HG02642 (cell line): ENCODE measurements around the gene CBX3.
"Not testable (repeated sequence)": the region's sequence is repeated elsewhere in the genome, so short reads cannot be mapped to it uniquely, and the experiment has no call there.

Experiments
- ATAC-seq: cut with Tn5 transposase; IDR thresholded peaks from one replicate; pipeline ENCODE4 v1.9.1; 2021; ENCODE audit warnings: mild to moderate bottlenecking; ENCODE audit not compliant: unreplicated experiment, poor library complexity

The CBX3 gene

GRCh38 chr7:26186364-26187311 lies 14.9 kb upstream of the CBX3 start:
- ATAC-seq: no peak

DNA sequence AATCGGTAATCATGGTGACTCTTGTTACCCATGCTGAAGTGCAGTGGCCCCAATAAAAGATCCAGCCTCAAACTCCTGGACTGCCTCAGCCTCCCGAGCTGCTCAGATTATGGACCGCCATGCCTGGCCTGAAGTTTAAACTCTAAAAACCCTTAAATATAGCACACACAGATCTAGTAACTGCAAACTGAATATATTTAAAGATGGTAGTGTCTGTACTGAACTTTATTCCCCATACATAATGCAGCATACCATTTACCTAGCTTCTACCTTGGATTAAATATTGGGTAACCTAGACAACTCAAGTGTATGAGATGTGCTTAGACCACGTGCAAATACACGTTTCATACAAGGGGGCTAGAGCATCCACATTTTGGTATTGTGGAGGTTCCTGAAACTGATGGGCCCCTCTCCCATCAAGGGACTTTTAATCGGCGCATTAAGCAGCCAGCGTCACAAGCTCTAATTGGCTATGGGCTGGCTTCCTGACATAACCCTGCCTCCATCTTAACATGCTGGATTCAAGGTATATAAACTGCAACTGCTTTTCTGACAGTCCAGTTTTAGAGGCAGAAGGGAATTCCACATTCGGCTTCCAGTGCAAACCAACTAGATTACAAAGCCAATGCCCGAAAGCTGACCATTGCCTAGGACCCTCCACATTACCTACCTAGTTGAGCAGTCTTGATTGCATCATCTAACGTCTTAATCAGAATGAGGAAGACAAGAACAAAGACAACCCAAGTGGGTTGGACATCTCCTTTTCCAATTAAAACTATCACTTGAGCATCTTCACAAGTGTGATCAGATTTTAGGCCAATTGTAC lies 14.0 kb upstream of the CBX3 start:
- ATAC-seq: no peak

DNA sequence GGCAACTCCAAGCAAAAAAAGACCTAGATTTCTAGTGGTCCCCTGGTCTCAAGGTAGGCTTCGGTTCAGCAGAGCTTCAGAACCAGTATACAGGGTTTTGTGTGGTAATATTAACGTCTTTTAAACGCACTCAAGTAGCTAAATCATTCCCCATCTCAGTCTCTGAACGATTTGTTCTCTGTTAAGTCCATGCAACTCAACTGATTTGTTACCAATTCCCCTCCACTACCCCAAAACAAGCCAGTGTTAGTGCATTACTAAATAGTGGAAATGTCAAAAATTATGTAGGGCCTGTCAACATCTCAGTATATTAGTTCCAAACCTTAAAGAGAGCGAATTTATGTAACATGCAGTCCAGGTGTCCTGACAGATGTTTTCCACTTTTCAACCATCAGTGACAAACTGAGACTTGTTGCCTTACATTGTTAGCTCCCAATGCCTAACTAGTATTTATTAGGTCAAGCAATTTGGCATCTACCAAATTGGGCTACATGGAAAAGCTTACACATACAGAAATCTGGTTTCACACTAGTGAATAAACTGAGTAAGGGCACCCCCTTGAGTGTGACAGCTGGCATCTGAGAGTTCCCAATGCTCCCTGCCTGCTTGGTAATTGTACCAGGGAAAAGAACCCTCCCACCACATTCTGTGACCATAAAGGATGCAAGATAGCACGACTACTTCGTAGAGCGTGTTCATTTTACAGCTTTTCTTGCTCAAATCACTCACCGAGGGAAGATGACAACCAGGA lies 13.2 kb upstream of the CBX3 start:
- ATAC-seq: no peak

GRCh38 chr7:26188957-26189541 lies 12.5 kb upstream of the CBX3 start:
- ATAC-seq: no peak

GRCh38 chr7:26189697-26190096 lies 11.8 kb upstream of the CBX3 start:
- ATAC-seq: no peak

DNA sequence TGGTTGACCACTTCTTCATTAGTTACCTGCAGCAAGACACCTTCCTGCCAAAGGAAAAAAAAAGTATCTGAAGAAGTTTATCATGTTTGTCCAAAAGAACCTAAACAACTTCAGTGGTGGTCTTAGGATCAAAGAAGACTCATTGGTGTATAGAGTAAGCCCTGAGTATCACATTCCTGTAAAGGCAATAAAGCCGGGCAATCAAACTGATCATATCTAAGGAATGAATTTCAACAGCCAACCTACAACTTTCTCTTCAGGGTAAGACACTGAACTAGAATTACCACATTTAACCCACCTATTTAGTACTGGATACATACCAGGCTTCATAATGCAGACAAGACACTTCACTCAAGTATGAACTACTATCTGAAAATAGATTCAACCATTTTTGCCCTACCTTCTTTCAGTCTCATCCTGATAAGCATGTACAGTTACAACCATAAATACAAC lies 11.1 kb upstream of the CBX3 start:
- ATAC-seq: no peak

- no peak for ATAC-seq
Measured at GRCh38 chr7:26191233-26191973, 10.1 kb upstream of the CBX3 start.

- no peak for ATAC-seq
Measured at GRCh38 chr7:26191974-26192479, 9.5 kb upstream of the CBX3 start.

GRCh38 chr7:26192485-26193087 lies 9.0 kb upstream of the CBX3 start:
- ATAC-seq: no peak

DNA sequence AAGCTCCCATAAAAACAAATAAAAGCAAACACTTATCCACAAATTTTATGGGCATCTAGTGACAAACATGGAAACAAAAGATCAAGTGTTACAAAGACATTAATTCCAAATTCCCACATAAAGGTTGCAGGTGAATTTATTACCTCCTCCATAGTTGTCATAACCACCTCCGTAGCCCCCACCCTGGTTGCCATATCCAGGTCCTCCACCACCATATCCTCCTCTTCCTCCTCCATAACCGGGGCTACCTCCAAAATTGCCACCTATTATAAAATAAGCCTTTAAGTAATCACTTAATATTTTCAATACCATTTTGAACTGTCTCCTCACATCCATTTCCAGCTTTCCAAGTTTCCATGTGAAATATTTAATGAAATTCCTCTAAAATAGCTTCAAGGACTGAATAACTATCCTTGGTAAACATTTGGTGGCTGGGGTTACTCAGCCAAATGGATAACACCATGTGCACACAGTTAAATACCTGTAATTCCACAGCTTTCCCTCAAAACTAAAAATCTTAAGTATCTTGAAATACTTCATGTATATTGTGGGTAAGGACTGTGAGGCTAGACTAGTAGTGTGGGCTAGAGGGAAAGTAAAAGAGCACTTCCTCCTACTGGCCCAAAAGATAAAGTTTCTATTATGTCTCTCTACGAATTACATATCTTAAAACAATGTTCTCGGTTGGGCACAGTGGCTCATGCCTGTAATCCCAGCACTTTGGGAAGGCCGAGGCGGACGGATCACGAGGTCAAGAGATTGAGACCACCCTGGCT lies 7.9 kb upstream of the CBX3 start:
- ATAC-seq: no peak

- not testable (repeated sequence) for ATAC-seq
Measured at GRCh38 chr7:26194764-26195163, 6.8 kb upstream of the CBX3 start.

- no peak for ATAC-seq
Measured at GRCh38 chr7:26195182-26195581, 6.4 kb upstream of the CBX3 start.

DNA sequence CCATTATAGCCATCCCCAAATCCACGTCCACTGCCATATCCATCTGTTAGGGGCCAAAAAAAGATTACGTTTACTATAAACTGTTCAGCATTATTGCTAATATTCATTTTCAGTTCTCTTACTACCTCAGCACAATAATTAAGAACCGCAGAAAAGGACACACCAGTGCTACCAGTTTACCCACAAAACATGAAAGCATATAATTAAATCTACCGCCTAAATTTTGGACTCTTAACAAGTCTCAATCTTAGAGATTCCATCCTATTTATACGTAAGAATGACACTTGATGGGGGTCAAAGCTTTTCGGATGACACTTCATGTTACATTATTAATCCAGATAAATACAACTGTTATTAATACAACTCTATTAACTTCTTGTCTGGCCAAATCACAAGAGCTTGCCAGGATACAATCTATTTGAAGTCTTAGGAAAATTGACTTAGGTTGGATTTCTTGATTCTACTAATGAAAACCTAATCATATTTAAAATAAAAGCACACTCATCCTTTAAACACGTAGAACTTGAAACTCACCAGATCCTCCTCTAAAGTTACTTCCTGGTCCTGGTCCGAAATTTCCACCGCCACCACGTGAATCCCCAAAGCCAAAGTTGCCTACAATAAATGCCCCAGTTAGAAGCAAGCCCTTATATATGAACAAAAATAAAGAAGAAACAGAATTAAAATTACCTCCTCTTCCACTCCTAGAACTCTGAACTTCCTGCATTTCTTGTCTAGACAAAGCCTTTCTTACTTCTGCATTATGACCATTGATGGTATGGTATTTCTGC lies 5.5 kb upstream of the CBX3 start:
- ATAC-seq: no peak

DNA sequence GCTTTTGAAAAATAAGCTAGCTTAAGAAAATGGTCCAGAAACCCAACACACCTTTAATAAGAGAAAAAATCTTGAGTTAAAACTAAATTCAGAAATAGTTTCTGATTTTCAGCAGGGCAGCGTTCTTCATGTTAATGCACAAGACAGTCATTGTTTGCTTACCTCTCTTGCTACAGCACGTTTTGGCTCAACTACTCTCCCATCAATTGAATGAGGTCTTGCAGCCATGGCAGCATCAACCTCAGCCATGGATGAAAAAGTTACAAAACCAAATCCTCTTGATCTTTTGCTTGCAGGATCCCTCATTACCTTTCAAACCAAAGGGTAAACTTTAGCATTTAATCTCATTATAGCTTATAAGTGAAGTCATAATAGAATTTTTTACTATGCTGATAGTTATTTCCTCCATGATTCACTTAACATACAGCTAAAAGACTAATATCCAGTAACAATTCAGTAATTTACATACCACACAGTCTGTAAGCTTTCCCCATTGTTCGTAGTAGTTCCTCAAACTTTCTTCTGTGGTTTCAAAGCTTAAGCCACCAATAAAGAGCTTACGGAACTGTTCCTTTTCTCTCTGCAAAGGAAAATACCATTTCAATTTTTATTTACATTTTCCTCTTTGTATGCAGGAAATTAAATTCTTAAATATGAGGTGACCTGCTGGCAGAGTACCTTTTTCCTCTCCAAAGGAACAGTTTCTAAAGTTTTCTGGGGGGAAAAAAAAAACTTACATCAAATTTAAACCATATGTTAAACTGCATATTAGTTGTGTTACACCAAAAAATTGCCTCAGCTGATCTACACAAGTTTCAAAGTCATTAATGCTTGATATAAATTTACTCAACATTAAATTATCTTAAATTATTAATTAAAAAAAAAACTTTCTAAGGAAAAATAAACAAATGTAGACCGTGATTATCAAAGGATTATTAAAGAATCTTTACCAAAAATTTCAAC lies 4.1 kb upstream of the CBX3 start:
- ATAC-seq: no peak

GRCh38 chr7:26198133-26198780 lies 3.3 kb upstream of the CBX3 start:
- no peak for ATAC-seq

DNA sequence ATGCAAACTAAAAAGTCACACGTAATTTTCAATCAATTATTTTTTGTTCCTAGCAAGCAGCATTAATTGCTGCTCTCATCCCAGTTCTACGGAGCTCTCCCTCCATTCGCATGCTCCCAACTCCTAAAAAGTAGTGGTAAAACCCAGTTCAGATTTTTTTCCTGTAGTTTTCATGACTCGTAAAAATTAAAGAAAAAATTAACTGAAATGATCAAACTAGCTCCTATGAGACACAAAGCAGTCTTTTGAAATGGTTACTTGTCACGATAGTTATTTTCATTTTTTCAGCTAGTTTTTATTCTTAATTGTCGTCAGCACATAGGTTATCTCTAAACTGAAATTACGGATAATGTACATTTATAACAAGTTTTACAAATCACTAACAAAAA lies 2.8 kb upstream of the CBX3 start:
- ATAC-seq: no peak
